CD14-positive monocyte (primary cell): ENCODE measurements around the gene DYNC1H1. TPM values are rescaled to one million over a fixed set of nuclear protein-coding genes. Genes with fewer than 3 reads are reported as not detected.

Experiments
- DNase-seq, 3 donors: peaks; one replicate each; pipeline ENCODE4 v3.0.0-alpha.2; 2011 to 2022
- H2AFZ ChIP-seq: 2 replicates; pipeline ENCODE4 v1.6.0; 2012; ENCODE audit warnings: mild to moderate bottlenecking, low read depth, low read length, inconsistent platforms; ENCODE audit not compliant: insufficient read depth, poor library complexity, severe bottlenecking
- H3K27ac ChIP-seq, 2 donors: 1 replicate in 1 of 2; 2 replicates in 1 of 2; pipeline ENCODE4 v1.5.1; 2012 to 2013; ENCODE audit warnings: low read length in 2 of 2, control low read depth in 1 of 2, inconsistent platforms in 1 of 2, low read depth in 1 of 2, mild to moderate bottlenecking in 1 of 2
- H3K27me3 ChIP-seq, 2 donors: one replicate each; pipeline versions ENCODE4 v1.6.0 to v1.6.1; 2011 to 2013; ENCODE audit warnings: low read length in 2 of 2; ENCODE audit not compliant: control insufficient read depth in 2 of 2, insufficient read depth in 2 of 2
- H3K36me3 ChIP-seq, 2 donors: replicated peaks in 1 of 2; 1 replicate in 1 of 2; 2 replicates in 1 of 2; pipeline versions ENCODE4 v1.5.1 to v1.6.1; 2012 to 2013; ENCODE audit warnings: low read length in 2 of 2, control low read depth in 1 of 2, inconsistent platforms in 1 of 2, mild to moderate bottlenecking in 1 of 2; ENCODE audit not compliant: insufficient read depth in 2 of 2, control insufficient read depth in 1 of 2
- H3K4me1 ChIP-seq, 2 donors: 1 replicate in 1 of 2; 2 replicates in 1 of 2; pipeline versions ENCODE4 v1.5.1 to v1.6.1; 2012 to 2013; ENCODE audit warnings: low read length in 2 of 2, control low read depth in 1 of 2, inconsistent platforms in 1 of 2, mild to moderate bottlenecking in 1 of 2, moderate library complexity in 1 of 2; ENCODE audit not compliant: insufficient read depth in 2 of 2, control insufficient read depth in 1 of 2
- H3K4me2 ChIP-seq: replicated peaks from 2 replicates; pipeline ENCODE3; 2012; ENCODE audit warnings: low read length, moderate library complexity, mild to moderate bottlenecking; ENCODE audit not compliant: poor library complexity, severe bottlenecking; ENCODE audit errors: extremely low read depth
- H3K4me3 ChIP-seq, 3 experiments: fragments of 200-600 bp in 1 of 3; sonication (generic) in 1 of 3; replicated peaks in 1 of 3; 1 replicate in 2 of 3; 2 replicates in 1 of 3; pipeline ENCODE4 v1.5.1; 2011 to 2013; ENCODE audit warnings: low read length in 3 of 3, mild to moderate bottlenecking in 3 of 3, control low read depth in 2 of 3, low read depth in 2 of 3, inconsistent platforms in 1 of 3, moderate library complexity in 1 of 3
- H3K79me2 ChIP-seq: 2 replicates; pipeline ENCODE4 v1.6.0; 2012; ENCODE audit warnings: mild to moderate bottlenecking, control low read depth, inconsistent platforms, low read length, moderate library complexity; ENCODE audit not compliant: insufficient read depth
- H3K9ac ChIP-seq: 2 replicates; pipeline ENCODE4 v1.6.0; 2017; ENCODE audit warnings: low read length, mild to moderate bottlenecking; ENCODE audit not compliant: insufficient read depth, poor library complexity, severe bottlenecking
- H3K9me3 ChIP-seq, 2 donors: replicated peaks in 1 of 2; 1 replicate in 1 of 2; 2 replicates in 1 of 2; pipeline versions ENCODE4 v1.5.1 to v1.6.1; 2012 to 2013; ENCODE audit warnings: low read length in 2 of 2, control low read depth in 1 of 2; ENCODE audit not compliant: control insufficient read depth in 1 of 2, insufficient read depth in 1 of 2
- H4K20me1 ChIP-seq: 2 replicates; pipeline ENCODE4 v1.6.0; 2012; ENCODE audit warnings: mild to moderate bottlenecking, low read length, control low read depth, moderate library complexity; ENCODE audit not compliant: insufficient read depth
- H3K27ac Mint-ChIP-seq, 7 donors: one replicate each; pipeline ENCODE4 v1.8.0; 2020; ENCODE audit warnings: mild to moderate bottlenecking in 7 of 7, mixed read lengths in 7 of 7, moderate library complexity in 6 of 7, inconsistent platforms in 2 of 7
- H3K27me3 Mint-ChIP-seq, 3 donors: one replicate each; pipeline ENCODE4 v1.8.0; 2021 to 2022; ENCODE audit warnings: low read depth in 3 of 3, mild to moderate bottlenecking in 3 of 3, mixed read lengths in 3 of 3, moderate library complexity in 3 of 3, inconsistent platforms in 1 of 3
- H3K36me3 Mint-ChIP-seq, 2 donors: one replicate each; pipeline ENCODE4 v1.8.0; 2020; ENCODE audit warnings: mixed read lengths in 2 of 2, inconsistent platforms in 1 of 2, mild to moderate bottlenecking in 1 of 2
- H3K4me1 Mint-ChIP-seq: one replicate; pipeline ENCODE4 v1.8.0; 2020; ENCODE audit warnings: mild to moderate bottlenecking, mixed read lengths
- H3K4me3 Mint-ChIP-seq, 2 donors: one replicate each; pipeline ENCODE4 v1.8.0; 2020; ENCODE audit warnings: mild to moderate bottlenecking in 2 of 2, mixed read lengths in 2 of 2, moderate library complexity in 1 of 2
- H3K9me3 Mint-ChIP-seq, 7 donors: one replicate each; pipeline ENCODE4 v1.8.0; 2020 to 2022; ENCODE audit warnings: mixed read lengths in 7 of 7, mild to moderate bottlenecking in 6 of 7, moderate library complexity in 6 of 7, inconsistent platforms in 2 of 7
- WGBS: methylation state at CpG from one replicate; pipeline ENCODE4 v1.1.5; 2013; ENCODE audit warnings: missing lambda C conversion rate; ENCODE audit not compliant: insufficient coverage; 5-methylcytosine and 5-hydroxymethylcytosine counted together
- intact Hi-C, 2 donors: fragments of 100-400 bp; cut with micrococcal nuclease; formaldehyde crosslinking; loops; one replicate each; pipeline versions ENCODE4 v1.15.0 to v1.15.1; 2023
- polyA plus RNA-seq, 3 donors: library from polyadenylated mRNA; depleted of rRNA in 1 of 3; unstranded in 2 of 3; stranded (reverse) in 1 of 3; fragments of 300-500 nt in 2 of 3; fragments of >200 nt in 1 of 3; fragmentation: Illumina TruSeq in 2 of 3; gene quantifications; 1 replicate in 2 of 3; 2 replicates in 1 of 3; pipeline ENCODE4 v1.2.3, GENCODE V29; 2012 to 2021
- TF ChIP-seq, protein P1 (sequence below): fragments of 200-600 bp; IDR thresholded peaks from one replicate; pipeline ENCODE4 v1.8.0; 2022; ENCODE audit warnings: antibody characterized with exemption, mild to moderate bottlenecking

DYNC1H1 gene
- polyA plus RNA-seq, 3 donors, result 14.7 to 87.3 (median 23.6) TPM

DNA sequence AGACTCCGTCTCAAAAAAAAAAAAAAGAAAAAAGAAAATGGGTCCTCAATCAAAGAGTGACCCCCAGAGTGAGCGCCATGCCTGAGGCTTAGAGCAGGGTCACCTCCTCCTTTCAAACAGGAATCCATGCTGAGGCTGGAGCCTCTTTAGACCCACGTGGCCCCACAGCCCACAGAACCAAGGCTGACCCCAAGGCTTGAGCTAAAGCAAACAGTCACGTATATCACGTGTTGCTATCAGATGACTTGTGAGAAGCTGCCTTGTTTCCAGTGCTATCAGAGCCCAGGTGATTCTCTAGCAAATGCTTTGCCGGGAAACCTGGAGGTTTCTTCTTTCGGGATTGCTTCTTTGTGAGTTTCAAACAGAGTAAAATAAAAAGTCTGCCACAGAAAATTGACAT lies 31.7 kb upstream of the DYNC1H1 start:
- TF ChIP-seq, protein P1, sequence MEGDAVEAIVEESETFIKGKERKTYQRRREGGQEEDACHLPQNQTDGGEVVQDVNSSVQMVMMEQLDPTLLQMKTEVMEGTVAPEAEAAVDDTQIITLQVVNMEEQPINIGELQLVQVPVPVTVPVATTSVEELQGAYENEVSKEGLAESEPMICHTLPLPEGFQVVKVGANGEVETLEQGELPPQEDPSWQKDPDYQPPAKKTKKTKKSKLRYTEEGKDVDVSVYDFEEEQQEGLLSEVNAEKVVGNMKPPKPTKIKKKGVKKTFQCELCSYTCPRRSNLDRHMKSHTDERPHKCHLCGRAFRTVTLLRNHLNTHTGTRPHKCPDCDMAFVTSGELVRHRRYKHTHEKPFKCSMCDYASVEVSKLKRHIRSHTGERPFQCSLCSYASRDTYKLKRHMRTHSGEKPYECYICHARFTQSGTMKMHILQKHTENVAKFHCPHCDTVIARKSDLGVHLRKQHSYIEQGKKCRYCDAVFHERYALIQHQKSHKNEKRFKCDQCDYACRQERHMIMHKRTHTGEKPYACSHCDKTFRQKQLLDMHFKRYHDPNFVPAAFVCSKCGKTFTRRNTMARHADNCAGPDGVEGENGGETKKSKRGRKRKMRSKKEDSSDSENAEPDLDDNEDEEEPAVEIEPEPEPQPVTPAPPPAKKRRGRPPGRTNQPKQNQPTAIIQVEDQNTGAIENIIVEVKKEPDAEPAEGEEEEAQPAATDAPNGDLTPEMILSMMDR, result no peak
- Mint-ChIP-seq H3K9me3 (peaks cover 0 to 3% (median 0%) of the 10 kb centered on the region in 7 donors), H3K4me3 (no peak overlapping the region), H3K27me3 (peaks cover 6 to 12% (median 9%) of the 10 kb centered on the region in 3 donors), H3K27ac (peak overlapping the region in 1 of 7 donors; percentile 43), H3K4me1 (peaks cover 6% of the 10 kb centered on the region), H3K36me3 (peaks cover 10 to 13% of the 10 kb centered on the region in 2 donors)
- H3K27me3 ChIP-seq, result no peaks in the 10 kb centered on the region
- no peak overlapping the region for H3K9ac ChIP-seq
- DNase-seq, result no peak
- no peaks in the 10 kb centered on the region for H3K4me1 ChIP-seq
- H3K4me2 ChIP-seq, result no peak overlapping the region
- WGBS, result 78% methylated on average over 5 of the region's 7 CpGs
- intact Hi-C loops, result no loop called here
- H3K36me3 ChIP-seq, result peaks cover 4 to 10% of the 10 kb centered on the region in 2 donors
- no peaks in the 10 kb centered on the region for H3K79me2 ChIP-seq
- H3K9me3 ChIP-seq, result no peaks in the 10 kb centered on the region
- no peaks in the 10 kb centered on the region for H4K20me1 ChIP-seq
- H2AFZ ChIP-seq, result no peak overlapping the region
- no peak overlapping the region for H3K4me3 ChIP-seq
- no peak overlapping the region for H3K27ac ChIP-seq

DNA sequence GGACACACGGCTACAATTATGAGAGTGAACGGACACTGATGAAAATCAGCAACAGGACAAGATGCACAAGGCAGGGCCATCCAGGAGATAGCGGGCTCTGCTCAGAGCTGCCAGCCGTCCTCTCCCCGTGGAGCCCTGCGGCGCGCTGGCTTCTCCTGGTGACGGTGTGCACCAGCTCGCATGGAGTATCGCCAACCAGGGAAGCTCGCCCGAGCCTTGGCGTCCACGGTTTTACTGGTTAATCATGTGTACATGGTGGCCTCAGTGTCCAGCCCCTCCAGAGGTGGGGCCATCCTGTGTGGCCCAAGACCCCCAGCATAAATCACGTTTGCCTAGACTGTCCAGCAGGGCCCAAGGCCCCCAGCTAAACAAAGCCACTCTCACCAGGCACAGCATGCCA lies 31.2 kb upstream of the DYNC1H1 start:
- H3K9ac ChIP-seq, result no peak overlapping the region
- no peak for DNase-seq
- peaks cover 2% of the 10 kb centered on the region for H3K4me1 Mint-ChIP-seq
- H3K27ac ChIP-seq, result no peak overlapping the region
- H3K4me3 Mint-ChIP-seq, result no peak overlapping the region
- H3K79me2 ChIP-seq, result no peaks in the 10 kb centered on the region
- H3K4me1 ChIP-seq, result no peaks in the 10 kb centered on the region
- H3K4me2 ChIP-seq, result no peak overlapping the region
- H4K20me1 ChIP-seq, result no peaks in the 10 kb centered on the region
- H2AFZ ChIP-seq, result no peak overlapping the region
- no peaks in the 10 kb centered on the region for H3K9me3 ChIP-seq
- intact Hi-C loops, result no loop called here
- H3K27me3 ChIP-seq, result peaks cover 0 to under 1% of the 10 kb centered on the region in 2 donors
- WGBS, result 94% methylated on average over 16 of the region's 16 CpGs
- no peak overlapping the region for H3K27ac Mint-ChIP-seq
- H3K27me3 Mint-ChIP-seq, result peaks cover 6 to 17% (median 9%) of the 10 kb centered on the region in 3 donors
- peaks cover 4 to 10% of the 10 kb centered on the region in 2 donors for H3K36me3 ChIP-seq
- no peak overlapping the region for H3K4me3 ChIP-seq
- TF ChIP-seq, protein P1, result no peak
- peaks cover 0 to 3% (median 0%) of the 10 kb centered on the region in 7 donors for H3K9me3 Mint-ChIP-seq
- peaks cover 10% of the 10 kb centered on the region in 2 donors for H3K36me3 Mint-ChIP-seq
